Activated CD8-positive, alpha-beta memory T cell treated with anti-CD3 and anti-CD28 coated beads for 36 hours (primary cell): Measurements from ENCODE around the gene GAGE12J. TPM values are rescaled to one million over a fixed set of nuclear protein-coding genes. Genes with fewer than 3 reads are reported as not detected.
"Not testable (repeated sequence)": the region's sequence is repeated elsewhere in the genome, so short reads cannot be mapped to it uniquely, and the experiment has no call there.

Experiments
- CTCF ChIA-PET: fragments of 350-600 bp; sonication (Branson Sonifier 250); formaldehyde crosslinking; loops from one replicate; lab custom pipeline; 2021; ENCODE audit warnings: antibody characterized with exemption; lab: Charles Lee
- POLR2A ChIA-PET: fragments of 350-600 bp; sonication (Branson Sonifier 250); formaldehyde crosslinking; loops from one replicate; lab custom pipeline; 2021; ENCODE audit warnings: antibody characterized with exemption; lab: Charles Lee
- total RNA-seq, 2 experiments: library from RNA; stranded (reverse); gene quantifications; one replicate each; pipeline ENCODE4 v1.2.3, GENCODE V29; 2021

GAGE12J gene
- total RNA-seq, 2 experiments from 2014 or later, result not detected

DNA sequence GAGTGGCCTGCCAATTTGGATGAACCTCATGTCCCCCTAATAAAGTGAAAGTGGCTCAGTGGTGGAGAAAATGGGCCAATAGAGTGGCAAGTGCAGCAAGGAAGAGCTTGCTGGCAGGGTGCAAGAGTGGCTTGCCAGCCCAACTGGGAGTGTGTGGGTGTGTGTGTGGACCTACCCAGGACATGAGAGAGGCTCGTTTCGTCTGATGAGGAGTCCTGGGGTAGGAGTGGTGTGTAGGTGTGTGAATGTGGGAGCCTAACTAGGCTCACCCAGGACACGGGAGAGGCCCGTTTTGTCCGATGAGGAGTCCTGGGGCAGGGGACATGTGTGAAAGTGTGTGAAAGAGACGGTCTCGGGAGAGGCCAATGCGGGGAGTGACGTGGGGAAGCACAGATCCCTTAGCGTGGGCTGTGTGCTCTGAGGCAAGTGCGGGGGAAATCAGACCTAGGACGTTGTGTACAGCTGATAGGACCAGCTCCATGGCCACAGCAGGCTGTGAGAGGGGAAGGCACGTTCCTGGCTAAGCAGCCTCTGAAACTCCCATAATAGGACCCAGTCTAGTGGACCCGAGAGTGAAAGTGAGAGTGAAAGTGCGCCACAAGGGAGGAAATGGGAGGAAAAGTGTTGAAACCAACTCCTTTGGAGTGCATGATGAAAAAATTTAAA lies 13.1 kb upstream of the GAGE12J start:
- CTCF ChIA-PET, result no interaction called here
- POLR2A ChIA-PET, result interaction anchor here (0.6 kb wide), 1 partner anchor 17 kb away, joined by 3 read pairs; no protein-coding TSS in a partner anchor

DNA sequence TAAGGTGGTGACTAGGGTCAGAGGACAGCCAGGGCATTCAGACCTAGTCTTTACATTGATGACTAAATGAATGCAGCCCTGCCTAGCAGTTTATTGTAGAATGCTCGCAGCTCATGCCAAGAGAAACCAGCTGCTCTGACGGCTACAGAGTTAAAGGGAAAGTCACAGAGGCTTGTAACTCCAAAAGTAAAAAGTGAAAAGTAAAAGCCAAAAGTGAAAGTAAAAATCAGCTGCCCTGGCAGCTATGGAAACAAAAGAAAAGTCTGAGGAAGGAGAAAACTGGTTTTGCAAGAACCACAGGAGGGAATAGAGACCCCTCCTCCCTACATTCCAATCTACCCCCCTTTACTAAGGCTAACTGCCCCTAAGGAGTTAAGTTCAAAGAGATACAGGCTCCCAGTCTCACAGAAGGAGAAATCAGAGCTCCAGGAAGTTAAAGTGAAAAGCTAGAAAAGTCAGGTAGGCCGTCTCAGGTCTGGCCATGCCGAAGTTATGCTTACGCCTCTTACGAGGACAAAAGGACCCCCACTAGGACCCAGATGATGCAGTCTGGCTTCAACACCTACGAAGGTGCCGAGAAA lies 12.3 kb upstream of the GAGE12J start:
- POLR2A ChIA-PET, result interaction anchor here (0.6 kb wide), 1 partner anchor 18 kb away, joined by 3 read pairs; no protein-coding TSS in a partner anchor
- CTCF ChIA-PET, result no interaction called here

DNA sequence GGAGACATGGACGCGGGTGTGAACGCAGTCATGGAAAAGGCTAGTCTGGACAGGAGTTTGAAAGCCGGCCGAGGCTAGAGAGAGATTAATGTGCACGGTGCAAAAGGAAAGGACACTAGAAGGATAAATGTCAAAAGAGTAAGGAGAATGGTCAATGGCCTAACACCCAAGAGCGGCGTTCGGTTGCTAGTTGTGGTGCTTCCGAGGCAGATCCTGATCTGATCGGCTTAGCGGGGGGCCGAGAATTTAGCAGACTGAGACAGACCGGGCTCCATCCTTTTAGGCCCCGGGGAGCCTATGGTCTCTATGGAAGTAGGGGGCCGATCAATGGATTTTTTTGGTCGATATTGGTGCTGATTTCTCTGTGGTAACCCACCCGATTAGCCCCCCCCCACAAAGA lies 11.5 kb upstream of the GAGE12J start:
- ChIA-PET CTCF (no interaction called here), POLR2A (no interaction called here)

DNA sequence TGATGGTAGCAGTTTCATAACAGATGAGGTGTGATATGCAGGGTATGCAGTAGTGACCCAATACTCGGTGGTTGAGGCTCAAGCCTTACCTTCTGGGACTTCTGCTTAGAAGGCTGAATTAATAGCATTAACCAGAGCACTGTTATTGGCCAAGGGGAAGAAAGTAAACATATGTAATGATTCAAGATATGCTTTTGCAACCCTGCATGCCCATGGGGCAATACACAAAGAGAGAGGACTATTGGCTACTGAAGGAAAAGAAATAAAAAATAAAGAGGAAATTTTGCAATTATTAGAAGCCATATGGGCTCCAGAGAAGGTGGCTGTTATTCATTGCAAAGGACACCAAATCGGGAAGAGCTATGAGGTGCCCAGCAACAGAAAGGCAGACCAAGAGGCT lies 9.7 kb upstream of the GAGE12J start:
- ChIA-PET CTCF (no interaction called here), POLR2A (no interaction called here)

DNA sequence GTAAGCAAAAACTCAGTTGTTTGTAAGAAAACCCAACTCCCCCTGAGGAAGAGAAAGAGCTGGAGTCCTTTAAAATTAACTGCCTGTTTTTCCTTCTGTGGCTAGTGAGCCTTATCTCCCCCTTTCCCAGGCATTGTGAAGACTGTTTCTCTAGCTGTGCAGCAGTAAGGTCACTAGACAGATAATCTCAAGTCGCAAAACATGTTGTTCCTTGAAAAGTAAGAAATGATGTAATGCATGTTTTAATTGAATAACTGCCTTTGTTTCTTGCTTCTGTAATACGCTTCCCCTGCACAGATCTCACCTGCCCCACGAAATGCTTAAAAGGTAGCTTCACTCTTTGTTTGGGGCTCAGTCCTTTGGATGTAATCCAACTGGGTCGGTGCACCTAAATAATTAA lies 5.8 kb upstream of the GAGE12J start:
- CTCF ChIA-PET, result no interaction called here
- POLR2A ChIA-PET, result no interaction called here

DNA sequence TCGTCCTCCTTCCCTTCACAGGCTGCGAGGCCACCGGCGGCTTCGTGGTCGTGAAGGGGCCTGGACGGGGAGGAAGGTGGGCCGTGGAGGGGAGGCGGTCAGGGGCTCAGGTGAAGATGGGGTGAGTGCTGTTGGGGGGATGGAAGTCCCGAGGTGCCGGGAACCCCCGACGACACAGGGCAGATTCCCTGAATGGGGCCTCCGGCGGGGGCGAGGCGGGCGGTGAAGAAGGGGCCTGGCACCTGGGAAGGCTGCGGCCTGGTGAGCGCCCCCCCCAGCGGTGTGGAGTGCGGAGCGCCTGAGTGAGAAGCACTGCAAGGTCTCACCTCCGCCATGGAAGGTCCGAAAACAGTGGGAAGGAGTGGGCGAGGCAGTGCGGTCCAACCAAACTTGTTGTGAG lies 429 bp downstream of the GAGE12J start:
- POLR2A ChIA-PET, CTCF ChIA-PET: not testable (repeated sequence)

DNA sequence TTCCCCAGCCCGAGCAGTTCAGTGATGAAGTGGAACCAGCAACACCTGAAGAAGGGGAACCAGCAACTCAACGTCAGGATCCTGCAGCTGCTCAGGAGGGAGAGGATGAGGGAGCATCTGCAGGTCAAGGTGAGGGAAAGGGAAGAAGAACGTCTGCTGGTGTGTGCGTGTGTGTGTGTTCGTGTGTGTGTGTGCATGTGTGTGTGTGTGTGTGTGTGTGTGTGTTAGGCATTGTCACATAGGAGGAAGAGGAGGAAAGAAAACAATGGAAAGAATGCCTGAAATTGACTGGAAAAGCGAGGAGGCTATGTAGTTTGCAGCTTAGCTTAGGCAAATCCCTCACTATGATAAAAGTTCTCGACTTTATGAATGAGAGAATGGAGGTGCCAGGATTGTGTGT lies 1.9 kb downstream of the GAGE12J start:
- POLR2A ChIA-PET, CTCF ChIA-PET: not testable (repeated sequence)

DNA sequence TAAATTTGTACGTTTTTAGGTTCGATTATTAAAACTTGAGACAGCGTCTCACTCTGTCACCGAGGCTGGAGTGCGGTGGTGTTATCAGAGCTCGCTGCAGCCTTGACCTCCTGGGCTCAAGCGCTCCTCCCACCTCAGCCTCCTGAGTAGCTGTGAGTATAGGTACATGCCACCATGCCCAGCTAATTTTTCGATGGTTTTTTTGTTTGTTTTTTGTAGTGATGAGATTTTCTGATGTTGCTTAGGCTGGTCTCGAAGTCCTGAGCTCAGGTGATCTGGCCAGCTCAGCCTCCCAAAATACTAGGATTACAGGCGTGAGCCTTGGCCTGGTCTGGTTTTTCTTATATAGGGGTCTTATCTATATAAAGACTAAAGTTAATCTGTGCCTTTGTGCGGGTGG lies 8.6 kb downstream of the GAGE12J start:
- CTCF ChIA-PET, POLR2A ChIA-PET: not testable (repeated sequence)

DNA sequence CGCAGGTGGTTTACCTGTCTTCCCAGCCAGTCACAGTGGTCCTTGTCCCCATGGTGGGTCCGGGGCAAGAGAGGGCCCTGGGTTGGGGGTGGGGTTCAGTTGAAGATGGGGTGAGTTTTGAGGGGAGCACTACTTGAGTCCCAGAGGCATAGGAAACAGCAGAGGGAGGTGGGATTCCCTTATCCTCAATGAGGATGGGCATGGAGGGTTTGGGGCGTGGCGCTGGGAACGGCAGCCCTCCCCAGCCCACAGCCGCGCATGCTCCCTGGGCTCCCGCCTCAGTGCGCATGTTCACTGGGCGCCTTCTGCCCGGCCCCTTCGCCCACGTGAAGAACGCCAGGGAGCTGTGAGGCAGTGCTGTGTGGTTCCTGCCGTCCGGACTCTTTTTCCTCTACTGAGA lies 9.4 kb downstream of the GAGE12J start, which contains the start of gene GAGE13:
GAGE13 (plus strand) TSS at position 301 of the 400 bp plus-strand sequence. CDS start 1,156 bp downstream, outside the sequence.
- POLR2A ChIA-PET, CTCF ChIA-PET: not testable (repeated sequence)

DNA sequence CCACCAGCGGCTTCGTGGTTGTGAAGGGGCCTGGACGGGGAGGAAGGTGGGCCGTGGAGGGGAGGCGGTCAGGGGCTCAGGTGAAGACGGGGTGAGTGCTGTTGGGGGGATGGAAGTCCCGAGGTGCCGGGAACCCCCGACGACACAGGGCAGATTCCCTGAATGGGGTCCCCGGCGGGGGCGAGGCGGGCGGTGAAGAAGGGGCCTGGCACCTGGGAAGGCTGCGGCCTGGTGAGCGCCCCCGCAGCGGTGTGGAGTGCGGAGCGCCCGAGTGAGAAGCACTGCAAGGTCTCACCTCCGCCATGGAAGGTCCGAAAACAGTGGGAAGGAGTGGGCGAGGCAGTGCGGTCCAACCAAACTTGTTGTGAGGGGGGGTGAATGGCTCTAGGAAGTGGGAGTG lies 10.0 kb downstream of the GAGE12J start:
- CTCF ChIA-PET, POLR2A ChIA-PET: not testable (repeated sequence)

DNA sequence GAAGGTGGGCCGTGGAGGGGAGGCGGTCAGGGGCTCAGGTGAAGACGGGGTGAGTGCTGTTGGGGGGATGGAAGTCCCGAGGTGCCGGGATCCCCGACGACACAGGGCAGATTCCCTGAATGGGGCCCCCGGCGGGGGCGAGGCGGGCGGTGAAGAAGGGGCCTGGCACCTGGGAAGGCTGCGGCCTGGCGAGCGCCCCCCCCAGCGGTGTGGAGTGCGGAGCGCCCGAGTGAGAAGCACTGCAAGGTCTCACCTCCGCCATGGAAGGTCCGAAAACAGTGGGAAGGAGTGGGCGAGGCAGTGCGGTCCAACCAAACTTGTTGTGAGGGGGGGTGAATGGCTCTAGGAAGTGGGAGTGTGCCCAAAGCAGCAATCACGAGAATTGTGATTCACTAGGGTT lies 19.6 kb downstream of the GAGE12J start:
- CTCF ChIA-PET, POLR2A ChIA-PET: not testable (repeated sequence)

DNA sequence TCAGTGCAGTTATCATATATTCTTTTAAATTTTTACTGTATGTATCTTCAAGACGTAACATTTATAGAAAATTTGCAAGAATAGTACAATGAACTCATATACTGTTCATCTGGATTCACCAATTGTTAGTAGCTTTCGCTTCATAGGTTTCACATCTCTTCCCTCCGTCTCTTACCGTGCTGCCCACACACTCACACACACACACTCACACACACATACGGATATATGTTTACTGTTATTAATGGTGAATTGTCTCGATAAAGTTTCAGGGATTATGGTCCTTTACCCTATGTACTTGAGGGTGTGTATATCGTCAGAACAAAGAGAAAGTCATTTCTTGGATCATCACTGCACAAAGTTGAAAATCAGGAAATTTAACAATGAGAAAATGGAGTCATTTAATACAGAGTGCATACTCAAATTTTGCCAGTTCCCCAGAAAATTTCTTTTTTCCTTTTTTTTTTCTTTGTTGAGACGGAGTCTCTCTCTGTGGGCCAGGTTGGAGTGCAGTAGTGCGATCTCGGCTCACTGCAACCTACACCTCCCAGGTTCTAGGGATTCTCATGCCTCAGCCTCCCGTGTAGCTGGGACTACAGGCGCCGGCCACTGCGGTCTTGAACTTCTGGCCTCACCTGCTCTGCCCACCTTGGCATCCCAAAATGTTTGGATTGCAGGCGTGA lies 22.8 kb downstream of the GAGE12J start:
- CTCF ChIA-PET, POLR2A ChIA-PET: not testable (repeated sequence)

DNA sequence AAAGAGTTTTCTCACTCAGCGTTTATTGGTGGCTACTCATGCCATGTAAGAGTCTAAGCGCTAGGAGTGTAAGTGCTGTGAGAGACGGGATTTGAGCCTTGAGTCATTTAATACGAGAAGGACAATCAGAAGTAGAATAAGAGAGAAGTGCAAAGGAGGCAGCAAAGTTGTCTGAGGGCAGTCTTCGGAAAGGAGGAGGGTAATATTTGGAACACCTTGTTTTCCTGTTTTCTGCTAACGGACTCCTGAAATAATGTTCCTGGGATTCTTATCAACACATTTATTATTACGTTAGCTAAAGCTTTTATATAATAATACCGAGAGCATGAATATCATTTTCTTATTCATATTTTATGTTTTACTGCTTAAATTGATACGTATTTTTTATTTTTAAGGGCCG lies 23.6 kb downstream of the GAGE12J start:
- POLR2A ChIA-PET, CTCF ChIA-PET: not testable (repeated sequence)

DNA sequence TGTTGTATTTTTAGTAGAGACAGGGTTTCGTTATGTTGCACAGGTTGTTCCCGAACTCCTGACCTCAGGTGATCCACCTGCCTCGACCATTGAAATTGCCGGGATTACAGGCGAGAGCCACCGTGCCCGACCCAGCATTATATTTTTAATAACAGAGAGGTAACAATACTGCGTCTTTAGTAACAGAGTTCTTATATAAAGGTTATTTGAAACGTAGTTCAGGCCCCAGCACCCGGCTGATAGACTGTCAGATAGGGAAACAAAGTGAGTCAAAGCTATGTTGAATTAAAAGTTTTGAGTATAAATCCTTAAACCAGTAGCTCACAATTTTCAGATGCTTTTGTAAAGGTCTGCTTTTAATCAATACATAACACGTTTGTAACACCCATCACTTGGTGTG lies 24.3 kb downstream of the GAGE12J start:
- POLR2A ChIA-PET, CTCF ChIA-PET: not testable (repeated sequence)

Other genes with a start within 250 kb of the GAGE12J start
- 10 to 100 TPM; 11.1 to 11.6 TPM for gene PRAF2, start 248.0 kb upstream of the GAGE12J start, total RNA-seq
- 10 to 100 TPM; 40.3 to 40.6 TPM for gene WDR45, start 242.2 kb upstream of the GAGE12J start, total RNA-seq
- 10 to 100 TPM; 21.3 to 21.4 TPM for gene GPKOW, start 198.3 kb upstream of the GAGE12J start, total RNA-seq
- gene MAGIX, start 159.3 kb upstream of the GAGE12J start, total RNA-seq, result 1 to 10 TPM in 1 of 2 experiments, under 1 TPM in 1; 0.99 to 1.0 TPM
- gene PLP2, start 150.1 kb upstream of the GAGE12J start, total RNA-seq, result 10 to 100 TPM; 80.2 to 86.8 TPM
- gene PRICKLE3, start 135.7 kb upstream of the GAGE12J start, total RNA-seq, result 10 to 100 TPM; 18.4 to 19.4 TPM
- gene SYP, start 121.8 kb upstream of the GAGE12J start, total RNA-seq, result 1 to 10 TPM; 2.7 TPM
- gene CACNA1F, start 88.7 kb upstream of the GAGE12J start, total RNA-seq, result under 1 TPM; 0.15 to 0.21 TPM
- 10 to 100 TPM; 21.4 to 21.8 TPM for gene CCDC22, start 86.6 kb upstream of the GAGE12J start, total RNA-seq
- gene FOXP3, start 57.3 kb upstream of the GAGE12J start, total RNA-seq, result 10 to 100 TPM; 13.0 TPM
- 1 to 10 TPM; 3.2 to 3.5 TPM for gene PPP1R3F, start 52.2 kb upstream of the GAGE12J start, total RNA-seq
- not detected for gene GAGE10, start 18.4 kb upstream of the GAGE12J start, total RNA-seq
- gene GAGE13, start 9.5 kb downstream of the GAGE12J start, total RNA-seq, result not detected
- not detected for gene GAGE12C, start 210.1 kb downstream of the GAGE12J start, total RNA-seq
- not detected for gene GAGE12D, start 219.7 kb downstream of the GAGE12J start, total RNA-seq
- not detected for gene GAGE12E, start 229.3 kb downstream of the GAGE12J start, total RNA-seq
- not detected for gene GAGE12F, start 238.8 kb downstream of the GAGE12J start, total RNA-seq
- not detected for gene GAGE12G, start 248.4 kb downstream of the GAGE12J start, total RNA-seq